ENCODE data around the gene DNAH7.

Gene DNAH7

DNA sequence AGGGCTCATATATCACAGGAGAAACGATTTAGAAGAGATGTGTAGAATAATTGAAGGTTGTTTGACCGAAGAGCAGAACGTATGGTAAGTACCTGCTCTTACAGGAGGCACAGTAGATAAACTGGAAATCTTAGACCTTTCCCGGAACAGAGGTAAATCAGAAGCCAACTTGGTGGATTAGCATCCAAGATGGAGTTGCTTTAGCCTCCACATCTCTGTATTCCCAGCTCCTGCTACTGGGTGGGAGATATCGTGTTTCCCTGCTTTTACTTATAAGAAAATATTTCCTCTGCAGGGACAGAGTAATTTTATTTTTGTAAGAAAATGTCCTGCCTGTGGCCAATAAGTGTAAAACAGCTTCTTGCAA is 247.1 kb downstream of the DNAH7 start:
- Histone ChIP-seq H3K36me3 (no peaks in the 10 kb centered on the region), H3K9me3 (no peaks in the 10 kb centered on the region), H3K4me1 (no peaks in the 10 kb centered on the region), H4K20me1 (no peaks in the 10 kb centered on the region), H3K27ac (no peak overlapping the region), H3K4me3 (no peak overlapping the region), H3K9ac (no peak overlapping the region), H3K4me2 (no peak overlapping the region), H3K27me3 (no peaks in the 10 kb centered on the region)
- TF ChIP-seq Cebpa-rat (IDR thresholded peaks at IDR 0.05): no peak

DNA sequence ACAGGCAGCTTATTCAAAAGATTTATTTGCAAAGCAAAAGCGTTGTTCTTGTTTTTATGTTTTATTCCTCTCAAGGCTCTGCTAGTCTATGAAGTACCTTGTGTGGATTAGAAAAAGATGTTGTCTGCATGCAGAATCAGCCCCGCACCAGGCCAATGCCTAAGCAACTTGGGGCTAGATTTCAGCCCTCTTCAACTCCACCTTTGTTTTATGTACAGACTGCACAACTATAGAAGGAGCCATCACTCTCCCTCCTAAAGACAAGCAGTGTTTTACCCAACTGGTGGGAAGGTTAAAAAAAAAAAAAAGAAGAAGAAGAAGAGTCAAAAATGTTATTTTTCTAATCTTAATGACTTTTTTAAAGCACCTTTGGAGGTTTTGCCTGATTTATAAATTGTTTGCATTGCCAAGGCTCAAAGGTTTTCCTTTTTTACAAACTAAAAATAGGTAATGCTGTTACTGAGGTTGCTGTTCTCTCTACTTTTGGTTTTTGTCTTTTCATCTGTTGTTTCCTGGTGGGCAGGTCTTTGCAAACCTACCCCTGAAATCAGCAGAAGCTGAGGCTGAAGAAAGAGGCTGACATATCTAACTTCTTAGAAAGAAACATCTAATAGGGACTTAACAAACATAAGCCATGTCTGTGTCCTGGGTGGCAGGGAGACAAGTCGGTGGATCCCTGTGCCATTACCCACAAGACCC is 247.6 kb downstream of the DNAH7 start:
- Histone ChIP-seq H3K4me2 (no peak overlapping the region), H3K27me3 (no peaks in the 10 kb centered on the region), H3K27ac (no peak overlapping the region), H3K36me3 (no peaks in the 10 kb centered on the region), H3K4me3 (no peak overlapping the region), H4K20me1 (no peaks in the 10 kb centered on the region), H3K4me1 (no peaks in the 10 kb centered on the region), H3K9ac (no peak overlapping the region), H3K9me3 (no peaks in the 10 kb centered on the region)
- TF ChIP-seq Cebpa-rat (IDR thresholded peaks at IDR 0.05): no peak

DNA sequence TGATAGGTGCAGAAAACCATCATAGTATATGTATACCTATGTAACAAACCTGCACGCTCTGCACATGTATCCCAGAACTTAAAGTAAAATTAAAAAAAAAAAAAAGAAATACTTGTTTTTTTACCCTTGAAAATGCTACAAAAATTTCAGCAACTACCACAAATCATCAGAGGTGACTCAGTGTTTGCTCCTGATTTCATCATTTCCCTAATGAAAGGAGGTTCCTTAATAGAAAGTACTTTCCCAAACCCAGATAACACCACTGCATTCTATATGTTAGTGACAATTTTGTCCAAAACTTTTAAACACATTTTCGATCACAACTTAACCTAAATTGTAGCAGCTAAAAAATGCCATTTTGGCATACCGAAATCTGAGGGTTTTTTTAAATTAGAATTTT is 248.3 kb downstream of the DNAH7 start:
- Histone ChIP-seq H3K4me3 (no peak overlapping the region), H3K27me3 (no peaks in the 10 kb centered on the region), H3K9me3 (no peaks in the 10 kb centered on the region), H4K20me1 (no peaks in the 10 kb centered on the region), H3K4me1 (no peaks in the 10 kb centered on the region), H3K9ac (no peak overlapping the region), H3K4me2 (no peak overlapping the region), H3K36me3 (no peaks in the 10 kb centered on the region), H3K27ac (no peak overlapping the region)
- no peak for TF ChIP-seq Cebpa-rat (IDR thresholded peaks at IDR 0.05)

DNA sequence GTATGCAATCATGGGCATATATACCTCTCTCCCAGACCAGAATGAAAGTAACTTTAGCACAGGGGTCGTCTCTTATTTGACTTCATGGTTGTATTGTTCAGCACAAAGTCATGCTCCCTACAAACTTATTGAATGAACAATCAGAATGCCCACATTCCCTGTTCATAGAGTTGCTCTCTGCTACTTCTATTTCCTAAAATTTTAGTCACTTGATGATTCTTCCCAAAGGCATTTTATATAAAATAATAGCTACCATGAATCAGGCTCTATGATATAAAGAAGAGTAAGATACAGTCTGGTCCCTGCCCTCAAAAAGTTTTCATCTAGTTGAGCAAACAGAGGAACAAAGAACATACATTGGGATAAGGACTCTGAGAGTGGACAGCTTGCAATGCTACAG is 249.4 kb downstream of the DNAH7 start:
- H4K20me1 ChIP-seq: no peaks in the 10 kb centered on the region
- H3K9me3 ChIP-seq: no peaks in the 10 kb centered on the region
- H3K27me3 ChIP-seq: no peaks in the 10 kb centered on the region
- no peaks in the 10 kb centered on the region for H3K4me1 ChIP-seq
- H3K36me3 ChIP-seq: no peaks in the 10 kb centered on the region
- TF ChIP-seq Cebpa-rat (IDR thresholded peaks at IDR 0.05): no peak
- no peak overlapping the region for H3K9ac ChIP-seq
- H3K27ac ChIP-seq: no peak overlapping the region
- H3K4me3 ChIP-seq: no peak overlapping the region
- H3K4me2 ChIP-seq: no peak overlapping the region

DNA sequence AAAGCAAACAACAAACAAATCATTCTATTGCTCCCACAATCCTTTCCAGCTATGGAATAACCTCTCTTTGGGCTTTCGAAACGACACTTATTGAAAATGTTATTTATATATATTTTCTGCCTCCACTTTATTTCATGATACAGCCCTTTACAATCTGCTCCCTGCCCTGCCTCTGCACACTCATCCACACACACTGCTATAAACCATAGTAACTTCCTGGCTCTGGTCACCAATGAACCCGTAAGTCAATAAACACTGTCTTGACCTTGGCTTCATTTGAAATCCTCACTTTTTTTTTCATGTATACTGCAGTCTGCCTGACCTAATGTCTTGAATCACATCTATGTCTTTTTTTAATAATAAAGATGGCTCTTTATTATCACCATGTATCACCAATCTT is 250.1 kb downstream of the DNAH7 start:
- Histone ChIP-seq H3K9me3 (no peaks in the 10 kb centered on the region), H3K4me1 (no peaks in the 10 kb centered on the region), H3K27me3 (no peaks in the 10 kb centered on the region), H3K9ac (no peak overlapping the region), H3K4me3 (no peak overlapping the region), H3K36me3 (no peaks in the 10 kb centered on the region), H4K20me1 (no peaks in the 10 kb centered on the region), H3K4me2 (no peak overlapping the region), H3K27ac (no peak overlapping the region)
- no peak for TF ChIP-seq Cebpa-rat (IDR thresholded peaks at IDR 0.05)

DNA sequence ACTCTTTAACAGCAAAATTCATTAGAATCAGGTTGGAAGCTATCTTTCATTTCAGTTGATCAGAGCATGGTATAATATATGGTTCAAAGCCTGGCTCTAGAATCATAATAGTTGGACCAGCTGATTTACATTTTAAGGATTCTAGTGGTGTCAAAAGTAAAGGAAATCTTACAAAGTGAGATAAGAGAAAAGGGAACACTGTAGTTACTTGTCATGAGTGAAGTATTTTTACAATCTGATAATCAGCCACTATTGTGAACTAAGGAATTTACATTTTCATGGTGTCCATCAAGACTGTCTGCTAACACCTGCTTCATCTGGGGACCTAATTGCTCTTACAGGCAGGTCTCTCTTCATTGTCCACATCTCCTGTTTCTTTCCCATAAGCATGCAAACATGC is 250.5 kb downstream of the DNAH7 start:
- TF ChIP-seq Cebpa-rat (IDR thresholded peaks at IDR 0.05): no peak
- H3K4me2 ChIP-seq: no peak overlapping the region

DNA sequence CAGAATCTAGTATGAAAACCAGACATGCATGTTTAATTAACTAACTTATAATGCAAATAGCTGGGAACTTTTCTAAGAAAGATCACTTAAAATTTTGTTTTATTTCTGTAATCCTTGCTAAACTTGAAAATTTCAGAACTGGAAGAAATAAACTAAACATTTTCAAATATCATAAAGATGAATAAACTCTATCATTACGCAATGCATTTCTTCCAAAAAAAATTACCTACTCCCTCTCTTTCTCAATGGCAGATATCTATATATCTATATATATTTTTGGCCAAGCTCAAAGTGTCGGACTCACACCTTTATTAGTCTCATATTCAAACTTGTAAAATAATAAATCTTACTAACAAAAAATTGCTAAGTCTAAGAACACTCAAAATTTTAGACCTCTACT is 253.6 kb downstream of the DNAH7 start:
- no peak for TF ChIP-seq Cebpa-rat (IDR thresholded peaks at IDR 0.05)
- H4K20me1 ChIP-seq: no peaks in the 10 kb centered on the region
- no peaks in the 10 kb centered on the region for H3K36me3 ChIP-seq
- no peak overlapping the region for H3K27ac ChIP-seq
- H3K9me3 ChIP-seq: no peaks in the 10 kb centered on the region
- no peak overlapping the region for H3K4me3 ChIP-seq
- H3K4me1 ChIP-seq: no peaks in the 10 kb centered on the region
- no peak overlapping the region for H3K4me2 ChIP-seq
- no peak overlapping the region for H3K9ac ChIP-seq
- no peaks in the 10 kb centered on the region for H3K27me3 ChIP-seq

More for the DNA sequence above, 250.5 kb downstream of the DNAH7 start:
- no peaks in the 10 kb centered on the region for H3K36me3 ChIP-seq
- H4K20me1 ChIP-seq: no peaks in the 10 kb centered on the region
- H3K27ac ChIP-seq: no peak overlapping the region
- no peaks in the 10 kb centered on the region for H3K4me1 ChIP-seq
- H3K27me3 ChIP-seq: no peaks in the 10 kb centered on the region
- H3K9ac ChIP-seq: no peak overlapping the region
- no peaks in the 10 kb centered on the region for H3K9me3 ChIP-seq
- H3K4me3 ChIP-seq: no peak overlapping the region

DNA sequence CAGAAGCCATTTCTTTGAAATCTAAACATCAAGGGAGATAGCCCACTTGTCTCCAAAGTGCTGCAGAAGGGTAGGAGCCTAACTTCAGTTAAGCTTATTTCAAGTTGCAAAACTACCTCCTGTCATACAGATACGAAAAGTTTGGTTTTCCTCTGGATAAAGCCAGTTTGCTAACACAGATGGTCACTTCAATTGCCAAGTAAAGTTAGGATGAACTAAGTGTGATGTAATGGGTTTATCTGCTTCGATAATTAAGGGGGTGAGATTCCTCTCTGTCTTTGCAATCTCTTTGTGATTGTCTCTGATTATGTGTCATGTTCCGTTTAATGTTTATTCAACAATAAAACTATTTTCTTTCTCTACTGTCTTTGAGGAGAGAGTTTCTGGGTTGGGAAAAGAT is 255.2 kb downstream of the DNAH7 start:
- Histone ChIP-seq H3K9ac (no peak overlapping the region), H3K27me3 (no peaks in the 10 kb centered on the region), H3K4me1 (no peaks in the 10 kb centered on the region), H3K27ac (no peak overlapping the region), H3K9me3 (no peaks in the 10 kb centered on the region), H3K36me3 (no peaks in the 10 kb centered on the region), H4K20me1 (no peaks in the 10 kb centered on the region), H3K4me2 (no peak overlapping the region), H3K4me3 (no peak overlapping the region)
- no peak for TF ChIP-seq Cebpa-rat (IDR thresholded peaks at IDR 0.05)

DNA sequence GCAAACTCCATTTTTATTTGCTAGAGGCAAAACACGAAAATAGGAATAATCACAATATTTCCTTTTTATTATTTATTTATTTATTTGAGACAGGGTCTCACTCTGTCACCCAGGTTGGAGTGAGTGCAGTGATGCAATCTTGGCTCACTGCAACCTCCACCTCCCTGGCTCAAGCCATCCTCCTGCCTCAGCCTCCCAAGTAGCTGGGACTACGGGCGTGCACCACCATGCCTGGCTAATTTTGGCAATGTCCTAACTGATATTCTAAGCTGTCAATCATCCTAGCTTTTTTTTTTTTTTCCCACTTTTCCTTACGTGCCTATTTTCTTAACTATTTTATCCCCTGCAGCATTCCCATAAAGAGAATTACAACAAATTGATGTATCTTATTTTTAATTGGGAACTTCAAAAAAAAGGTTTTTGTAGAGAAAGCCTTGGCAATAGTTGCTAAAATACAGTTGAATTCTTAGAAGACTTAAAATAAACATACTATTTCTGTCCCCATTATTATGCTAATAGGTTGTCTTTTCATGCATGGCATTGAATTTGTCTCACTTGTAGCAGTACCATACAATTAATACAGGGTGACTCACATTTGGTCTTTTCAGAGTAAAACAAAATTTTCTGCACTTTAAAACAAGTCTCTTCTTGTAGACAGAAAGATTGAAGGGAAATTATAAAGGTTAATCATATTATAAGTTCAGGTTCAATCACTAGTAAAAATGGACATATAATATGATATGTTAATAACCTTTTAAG is 258.1 kb downstream of the DNAH7 start:
- Histone ChIP-seq H3K4me1 (no peaks in the 10 kb centered on the region), H3K4me2 (no peak overlapping the region), H3K9me3 (no peaks in the 10 kb centered on the region), H3K36me3 (no peaks in the 10 kb centered on the region), H3K27me3 (no peaks in the 10 kb centered on the region), H3K27ac (no peak overlapping the region), H4K20me1 (no peaks in the 10 kb centered on the region), H3K4me3 (no peak overlapping the region), H3K9ac (no peak overlapping the region)
- TF ChIP-seq Cebpa-rat (IDR thresholded peaks at IDR 0.05): no peak

DNA sequence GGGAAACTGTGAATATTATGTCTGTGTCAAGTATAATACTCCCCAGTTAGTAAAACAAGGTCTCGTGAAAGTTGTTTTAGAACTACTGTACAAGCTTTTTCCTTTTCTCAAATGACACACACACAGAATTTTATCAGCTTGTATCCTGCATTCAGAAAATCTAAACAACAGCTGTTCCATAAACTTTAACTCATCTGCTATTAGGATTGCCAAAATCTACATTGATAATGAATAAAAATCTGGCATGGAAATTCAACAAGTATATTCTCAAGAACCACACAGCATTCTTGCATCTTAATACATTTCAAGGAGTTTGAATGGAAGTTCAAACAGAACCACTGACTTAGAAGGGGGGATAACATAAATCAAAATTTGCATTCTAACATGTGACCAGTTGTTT is 260.4 kb downstream of the DNAH7 start:
- Histone ChIP-seq H3K9ac (no peak overlapping the region), H3K27me3 (no peaks in the 10 kb centered on the region), H3K4me3 (no peak overlapping the region), H3K36me3 (no peaks in the 10 kb centered on the region), H3K4me1 (no peaks in the 10 kb centered on the region), H3K9me3 (no peaks in the 10 kb centered on the region), H3K4me2 (no peak overlapping the region), H3K27ac (no peak overlapping the region), H4K20me1 (no peaks in the 10 kb centered on the region)
- TF ChIP-seq Cebpa-rat (IDR thresholded peaks at IDR 0.05): no peak

Data from BLaER1 (cell line).